ENCODE data around the gene LNX2. TPM values are rescaled to one million over a fixed set of nuclear protein-coding genes. Genes with fewer than 3 reads are reported as not detected.
A peak's percentile ranks its signal among the peaks of the same experiment; 100 is the strongest.

Gene LNX2
- 29.7 TPM for total RNA-seq
- long read RNA-seq, full-length matches to known transcripts, result 20 of 40 reads
- long read RNA-seq, partial matches to known transcripts, result 10 of 40 reads
- long read RNA-seq, other reads (novel, unspliced or antisense), result 10 of 40 reads

- Histone ChIP-seq H3K27me3 (ENCODE audit: low read depth) (no peaks in the 10 kb centered on the region), H3K9me3 (no peaks in the 10 kb centered on the region), H3K4me1 (peaks cover 51% of the 10 kb centered on the region), H3K27ac (peak within 1 kb of the TSS; percentile 96), H3K36me3 (peaks cover 5% of the 10 kb centered on the region), H3K4me3 (peak within 1 kb of the TSS; percentile 91)
- ATAC-seq, result peak; percentile 88 to 96
- no peak for TF ChIP-seq CTCF (IDR thresholded peaks at IDR 0.05)
- DNase-seq, result peak; percentile 98
- intact Hi-C loops (cut with DNase I), result no loop called here
These were observed at the start of gene LNX2 for GRCh38 chr13:27620377-27621115. LNX2 (minus strand) TSS chr13:27620529; CDS start chr13:27581703, 38,826 bp downstream.

- TF ChIP-seq CTCF (IDR thresholded peaks at IDR 0.05), result no peak
- Histone ChIP-seq H3K27me3 (ENCODE audit: low read depth) (no peaks in the 10 kb centered on the region), H3K4me1 (no peaks in the 10 kb centered on the region), H3K36me3 (peaks cover 13% of the 10 kb centered on the region), H3K9me3 (no peaks in the 10 kb centered on the region), H3K4me3 (no peak overlapping the region), H3K27ac (no peak overlapping the region)
- DNase-seq (no peak), ATAC-seq (no peak)
- intact Hi-C loops (cut with DNase I), result no loop called here
These were observed 47.6 kb upstream of the LNX2 start for GRCh38 chr13:27667946-27668345.

GRCh38 chr13:27666951-27667350 is 46.6 kb upstream of the LNX2 start:
- H3K27ac ChIP-seq, result no peak overlapping the region
- H3K9me3 ChIP-seq, result no peaks in the 10 kb centered on the region
- no peak for TF ChIP-seq CTCF (IDR thresholded peaks at IDR 0.05)
- intact Hi-C loops (cut with DNase I), result no loop called here
- DNase-seq (no peak), ATAC-seq (no peak)
- H3K4me1 ChIP-seq, result no peaks in the 10 kb centered on the region
- H3K36me3 ChIP-seq, result peaks cover 13% of the 10 kb centered on the region
- no peaks in the 10 kb centered on the region for H3K27me3 ChIP-seq (ENCODE audit: low read depth)
- no peak overlapping the region for H3K4me3 ChIP-seq

GRCh38 chr13:27665761-27666160 is 45.4 kb upstream of the LNX2 start:
- Histone ChIP-seq H3K4me3 (no peak overlapping the region), H3K4me1 (no peaks in the 10 kb centered on the region), H3K27ac (no peak overlapping the region), H3K9me3 (no peaks in the 10 kb centered on the region), H3K36me3 (peaks cover 14% of the 10 kb centered on the region), H3K27me3 (ENCODE audit: low read depth) (no peaks in the 10 kb centered on the region)
- intact Hi-C loops (cut with DNase I), result no loop called here
- DNase-seq (no peak), ATAC-seq (no peak)
- TF ChIP-seq CTCF (IDR thresholded peaks at IDR 0.05), result no peak

- no peak for DNase-seq
- Histone ChIP-seq H3K9me3 (no peaks in the 10 kb centered on the region), H3K27me3 (ENCODE audit: low read depth) (no peaks in the 10 kb centered on the region), H3K4me3 (no peak overlapping the region), H3K36me3 (peaks cover 18% of the 10 kb centered on the region), H3K27ac (no peak overlapping the region), H3K4me1 (no peaks in the 10 kb centered on the region)
- ATAC-seq, result no peak
- intact Hi-C loops (cut with DNase I), result no loop called here
- TF ChIP-seq CTCF (IDR thresholded peaks at IDR 0.05), result no peak
These were observed 45.0 kb upstream of the LNX2 start for GRCh38 chr13:27665333-27665732.
